Measurements from ENCODE around the gene ACSM3. TPM values are rescaled to one million over a fixed set of nuclear protein-coding genes. Genes with fewer than 3 reads are reported as not detected.

The ACSM3 gene
- polyA plus RNA-seq, 1 experiment: 0.29 TPM

DNA sequence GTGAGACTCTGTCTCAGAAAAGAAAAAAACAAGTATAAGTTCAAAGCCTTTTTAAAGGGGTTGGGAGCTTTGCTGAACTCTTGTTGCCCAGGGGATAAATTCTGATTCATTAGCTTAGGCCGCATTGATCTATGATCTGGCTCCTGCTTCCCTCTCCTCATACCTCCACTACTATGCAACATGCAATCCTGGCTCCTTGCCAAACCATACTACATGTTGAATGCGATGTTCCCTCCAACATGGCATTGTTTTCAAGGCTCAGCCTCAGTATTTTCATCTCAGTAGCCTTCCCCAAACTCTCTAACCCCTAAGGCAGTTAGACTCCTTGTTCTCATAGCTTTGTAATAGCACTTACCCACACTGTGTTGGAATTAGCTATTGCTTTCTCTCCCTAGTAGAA, 48.7 kb downstream of the ACSM3 start:
- ChIA-PET CTCF (interaction anchor here (0.9 kb wide), 1 partner anchor 38 kb away, joined by 4 read pairs; no protein-coding TSS in a partner anchor), POLR2A (no interaction called here)
- DNase-seq (ENCODE audit: low read depth): no peak
- H3K4me3 ChIP-seq (ENCODE audit: low read depth, low read length): no peak overlapping the region
- no peaks in the 10 kb centered on the region for H3K27me3 ChIP-seq (ENCODE audit: control insufficient read depth, insufficient read depth, low read length)
- TF ChIP-seq, protein P1, sequence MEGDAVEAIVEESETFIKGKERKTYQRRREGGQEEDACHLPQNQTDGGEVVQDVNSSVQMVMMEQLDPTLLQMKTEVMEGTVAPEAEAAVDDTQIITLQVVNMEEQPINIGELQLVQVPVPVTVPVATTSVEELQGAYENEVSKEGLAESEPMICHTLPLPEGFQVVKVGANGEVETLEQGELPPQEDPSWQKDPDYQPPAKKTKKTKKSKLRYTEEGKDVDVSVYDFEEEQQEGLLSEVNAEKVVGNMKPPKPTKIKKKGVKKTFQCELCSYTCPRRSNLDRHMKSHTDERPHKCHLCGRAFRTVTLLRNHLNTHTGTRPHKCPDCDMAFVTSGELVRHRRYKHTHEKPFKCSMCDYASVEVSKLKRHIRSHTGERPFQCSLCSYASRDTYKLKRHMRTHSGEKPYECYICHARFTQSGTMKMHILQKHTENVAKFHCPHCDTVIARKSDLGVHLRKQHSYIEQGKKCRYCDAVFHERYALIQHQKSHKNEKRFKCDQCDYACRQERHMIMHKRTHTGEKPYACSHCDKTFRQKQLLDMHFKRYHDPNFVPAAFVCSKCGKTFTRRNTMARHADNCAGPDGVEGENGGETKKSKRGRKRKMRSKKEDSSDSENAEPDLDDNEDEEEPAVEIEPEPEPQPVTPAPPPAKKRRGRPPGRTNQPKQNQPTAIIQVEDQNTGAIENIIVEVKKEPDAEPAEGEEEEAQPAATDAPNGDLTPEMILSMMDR (IDR thresholded peaks at IDR 0.05; ENCODE audit: insufficient read depth, low read depth, low read length): no peak
- no peaks in the 10 kb centered on the region; the same call in 1 of the 2 replicates for H3K36me3 ChIP-seq (ENCODE audit: control insufficient read depth, insufficient read depth, low read length)

DNA sequence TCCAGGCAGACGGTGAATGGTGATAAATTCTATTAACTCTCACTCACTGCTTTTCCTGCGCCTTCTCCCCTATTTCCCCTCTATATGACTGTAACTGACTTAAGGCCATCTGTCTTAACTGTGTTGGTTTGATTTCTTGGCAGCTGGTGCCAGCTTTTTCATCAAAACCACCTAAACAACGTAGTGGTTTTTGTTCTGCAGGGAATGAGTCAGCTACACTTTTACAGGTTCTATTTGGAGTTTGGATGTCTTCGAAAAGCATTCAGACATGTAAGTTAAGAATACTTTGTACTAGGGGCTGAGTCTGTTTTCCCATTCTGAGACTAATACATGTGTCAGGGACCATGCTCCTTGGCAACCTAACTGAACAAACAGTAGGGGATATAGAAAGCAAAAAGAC, 51.0 kb downstream of the ACSM3 start:
- CTCF ChIA-PET: interaction anchor here (1.9 to 2.3 kb wide), 2 partner anchors 8 to 11 kb away, joined by 5 to 8 read pairs; partner anchors contain the start of genes ERI2 and REXO5
- no peak for DNase-seq (ENCODE audit: low read depth)
- POLR2A ChIA-PET: no interaction called here

DNA sequence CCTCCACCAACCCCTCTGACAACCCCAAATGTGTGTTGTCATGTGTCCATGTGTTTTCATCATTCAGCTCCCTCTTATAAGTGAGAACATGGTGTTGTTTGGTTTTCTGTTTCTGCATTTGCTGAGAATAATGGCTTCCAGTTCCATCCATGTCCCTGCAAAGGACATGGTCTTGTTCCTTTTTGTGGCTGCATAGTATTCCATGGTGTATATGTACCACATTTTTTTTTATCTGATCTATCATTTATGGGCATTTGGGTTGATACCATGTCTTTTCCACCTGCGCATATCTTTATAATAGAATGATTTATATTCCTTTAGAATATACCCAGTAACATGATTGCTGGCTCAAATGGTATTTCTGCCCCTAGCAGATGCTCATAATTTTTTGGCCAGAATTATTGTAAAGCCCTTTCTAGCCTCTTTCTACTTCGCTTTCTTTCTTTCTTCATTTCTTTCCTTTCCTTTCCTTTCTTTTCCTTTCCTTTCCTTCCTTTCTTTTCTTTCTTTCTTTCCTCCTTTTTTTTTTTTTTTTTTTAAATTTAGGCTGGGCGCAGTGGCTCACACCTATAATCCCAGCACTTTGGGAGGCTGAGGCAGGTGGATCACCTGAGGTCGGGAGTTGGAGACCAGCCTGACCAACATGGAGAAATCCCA, 55.2 kb downstream of the ACSM3 start:
- ChIA-PET CTCF (interaction anchor here (0.6 to 1.1 kb wide), 3 partner anchors 12 to 31 kb away, joined by 3 to 4 read pairs (median 4); partner anchors contain the start of genes ERI2 and REXO5), POLR2A (no interaction called here)
- no peaks in the 10 kb centered on the region; the same call in 1 of the 2 replicates for H3K36me3 ChIP-seq (ENCODE audit: control insufficient read depth, insufficient read depth, low read length)
- DNase-seq (ENCODE audit: low read depth): no peak
- H3K4me3 ChIP-seq (ENCODE audit: low read depth, low read length): no peak overlapping the region
- TF ChIP-seq, protein P1 (IDR thresholded peaks at IDR 0.05; ENCODE audit: insufficient read depth, low read depth, low read length): no peak
- H3K27me3 ChIP-seq (ENCODE audit: control insufficient read depth, insufficient read depth, low read length): no peaks in the 10 kb centered on the region

More for the DNA sequence above, 51.0 kb downstream of the ACSM3 start:
- H3K36me3 ChIP-seq (ENCODE audit: control insufficient read depth, insufficient read depth, low read length): no peaks in the 10 kb centered on the region; the same call in 1 of the 2 replicates
- TF ChIP-seq, protein P1 (IDR thresholded peaks at IDR 0.05; ENCODE audit: insufficient read depth, low read depth, low read length): no peak
- H3K4me3 ChIP-seq (ENCODE audit: low read depth, low read length): no peak overlapping the region
- no peaks in the 10 kb centered on the region for H3K27me3 ChIP-seq (ENCODE audit: control insufficient read depth, insufficient read depth, low read length)

DNA sequence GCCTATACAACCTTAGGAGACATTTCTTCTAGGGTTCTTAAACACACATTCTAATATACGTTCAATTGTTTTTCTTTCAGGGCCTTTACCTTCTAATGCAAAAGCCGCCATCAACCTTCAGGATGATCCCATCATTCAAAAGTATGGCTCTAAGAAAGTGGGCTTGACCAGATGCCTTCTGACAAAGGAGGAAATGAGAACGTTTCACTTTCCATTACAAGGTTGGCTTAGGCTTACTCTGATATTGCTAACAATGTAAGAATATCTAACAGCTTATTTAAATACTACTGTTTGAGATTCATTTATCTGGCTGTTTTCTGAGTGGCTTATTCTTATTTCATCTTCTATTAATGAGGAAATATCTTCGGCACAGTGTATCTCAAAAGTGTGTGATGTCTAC, 57.9 kb downstream of the ACSM3 start:
- POLR2A ChIA-PET: no interaction called here
- CTCF ChIA-PET: no interaction called here
- no peak for DNase-seq (ENCODE audit: low read depth)
- H3K27me3 ChIP-seq (ENCODE audit: control insufficient read depth, insufficient read depth, low read length): no peaks in the 10 kb centered on the region
- no peak overlapping the region for H3K4me3 ChIP-seq (ENCODE audit: low read depth, low read length)
- TF ChIP-seq, protein P1 (IDR thresholded peaks at IDR 0.05; ENCODE audit: insufficient read depth, low read depth, low read length): no peak
- no peaks in the 10 kb centered on the region for H3K36me3 ChIP-seq (ENCODE audit: control insufficient read depth, insufficient read depth, low read length)

DNA sequence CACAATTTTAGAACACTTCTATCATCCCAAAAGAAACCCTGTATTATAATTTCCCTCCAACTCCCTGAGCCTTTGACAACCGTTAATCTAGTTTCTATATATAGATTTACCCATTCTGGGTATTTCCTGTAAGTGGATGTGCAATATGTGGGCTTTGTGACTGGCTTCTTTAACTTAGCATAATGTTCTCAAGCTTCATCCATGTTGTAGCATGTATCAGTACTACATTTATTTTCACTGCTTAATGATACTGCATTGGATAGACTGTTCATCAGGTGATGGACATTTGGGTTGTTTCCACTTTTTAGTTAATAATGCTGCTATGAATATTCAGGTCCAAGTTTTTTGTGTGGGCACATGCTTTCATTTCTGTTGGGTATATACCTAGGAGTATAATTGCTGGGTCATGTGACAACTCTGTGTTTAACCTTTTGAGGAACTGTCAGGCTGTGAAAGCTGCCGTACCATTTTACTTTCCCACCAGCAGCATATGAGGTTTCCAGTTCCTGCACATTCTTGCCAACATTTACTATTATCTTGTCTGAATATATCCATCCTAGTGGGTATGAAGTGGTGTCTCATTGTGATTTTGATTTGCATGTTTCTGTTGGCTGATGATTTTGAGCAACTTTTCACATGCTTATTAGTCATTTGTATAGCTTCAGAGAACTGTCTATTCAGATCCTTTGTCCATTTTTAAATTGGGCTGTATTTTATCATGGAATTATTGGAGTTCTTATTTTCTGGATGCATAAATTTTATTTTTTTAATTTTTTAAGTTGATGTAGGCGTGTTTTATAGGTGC, 58.9 kb downstream of the ACSM3 start:
- Histone ChIP-seq H3K27me3 (ENCODE audit: control insufficient read depth, insufficient read depth, low read length) (no peaks in the 10 kb centered on the region), H3K36me3 (ENCODE audit: control insufficient read depth, insufficient read depth, low read length) (peaks cover 2% of the 10 kb centered on the region; the same call in 1 of the 2 replicates), H3K4me3 (ENCODE audit: low read depth, low read length) (no peak overlapping the region)
- DNase-seq (ENCODE audit: low read depth): no peak
- ChIA-PET CTCF (no interaction called here), POLR2A (no interaction called here)
- TF ChIP-seq, protein P1 (IDR thresholded peaks at IDR 0.05; ENCODE audit: insufficient read depth, low read depth, low read length): no peak
